Globus pallidus (tissue), 1 donor: ENCODE results near the gene PRR19.
"Not testable (repeated sequence)": the region's sequence is repeated elsewhere in the genome, so short reads cannot be mapped to it uniquely, and the experiment has no call there.

Experiments
- DNase-seq: peaks from one replicate; pipeline ENCODE4 v3.0.0-alpha.2; 2015; ENCODE audit warnings: low spot score

PRR19 gene

DNA sequence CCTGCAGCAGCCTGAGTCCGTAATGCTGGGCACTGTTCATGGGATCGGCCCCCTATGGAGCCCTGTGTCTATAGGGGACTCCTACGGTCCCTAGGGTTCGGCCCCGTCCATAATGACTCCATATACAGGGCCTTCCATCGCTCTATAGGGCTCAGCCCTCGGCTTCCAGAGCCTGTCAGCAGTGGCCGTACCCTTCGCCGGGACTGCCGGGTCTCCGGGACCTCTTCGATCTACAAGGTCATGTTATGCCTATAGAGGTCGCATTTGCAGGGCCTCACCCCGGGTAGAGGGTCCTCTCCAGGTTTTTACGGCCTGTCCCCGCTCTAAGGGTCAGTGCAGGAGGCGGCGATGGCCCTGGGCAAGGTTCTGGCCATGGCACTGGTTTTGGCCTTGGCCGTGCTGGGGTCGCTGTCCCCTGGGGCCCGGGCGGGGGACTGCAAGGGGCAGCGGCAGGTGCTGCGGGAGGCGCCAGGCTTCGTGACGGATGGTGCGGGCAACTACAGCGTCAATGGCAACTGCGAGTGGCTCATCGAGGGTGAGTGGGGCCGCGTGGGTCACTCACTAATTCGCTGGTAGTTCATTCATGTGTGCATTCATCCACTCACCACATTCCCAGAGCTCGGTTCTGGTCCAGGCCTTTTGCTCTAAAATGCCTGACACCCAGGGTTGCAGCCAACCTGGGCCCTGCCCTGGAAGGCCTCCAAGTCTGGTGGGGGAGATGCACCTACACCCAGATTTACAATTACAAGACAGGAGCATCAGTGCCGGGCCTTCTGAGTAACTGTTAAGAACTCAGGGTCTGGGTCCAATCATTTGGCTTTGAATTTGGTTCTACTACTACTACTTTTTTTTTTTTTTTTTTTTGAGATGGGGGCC lies 24.2 kb downstream of the PRR19 start:
- no peak for DNase-seq

DNA sequence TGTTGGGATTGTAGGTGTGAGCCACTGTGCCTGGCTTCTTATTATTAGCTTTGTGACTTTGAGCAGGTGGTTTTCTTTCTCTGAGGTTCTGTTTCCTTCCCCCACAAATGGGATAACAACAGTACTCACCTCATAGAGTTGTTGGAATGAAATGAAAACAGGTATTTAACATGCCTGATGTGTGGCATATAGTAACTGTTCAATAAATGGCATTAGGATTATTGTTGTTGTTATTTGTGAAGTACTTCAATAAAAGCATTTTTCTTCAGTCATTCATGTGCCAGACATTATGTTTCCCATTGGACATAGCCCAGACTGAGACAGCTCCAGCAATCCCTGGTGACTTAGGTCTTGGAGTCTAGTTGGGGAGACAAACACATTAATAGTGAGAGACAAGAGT lies 25.0 kb downstream of the PRR19 start:
- no peak for DNase-seq

DNA sequence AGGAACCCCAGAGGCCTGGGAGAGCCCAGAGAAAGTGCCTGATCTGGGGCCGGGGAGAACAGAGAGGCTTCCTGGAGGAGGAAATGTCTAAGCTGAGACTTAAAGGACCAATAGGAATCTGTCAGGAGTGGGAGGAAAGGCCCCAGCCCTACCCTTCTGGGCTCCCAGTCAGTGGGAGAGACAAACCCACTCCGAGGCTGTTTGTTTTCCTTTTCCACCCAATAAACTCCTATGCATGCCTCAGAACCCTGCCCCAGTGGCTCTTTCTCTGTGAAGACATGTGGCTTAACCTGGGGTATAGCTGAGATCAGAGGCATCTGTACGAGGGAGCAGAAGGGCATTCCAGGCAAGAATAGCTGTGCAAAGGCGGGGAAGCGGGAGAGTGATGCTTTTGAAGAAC lies 25.4 kb downstream of the PRR19 start:
- DNase-seq: no peak

DNA sequence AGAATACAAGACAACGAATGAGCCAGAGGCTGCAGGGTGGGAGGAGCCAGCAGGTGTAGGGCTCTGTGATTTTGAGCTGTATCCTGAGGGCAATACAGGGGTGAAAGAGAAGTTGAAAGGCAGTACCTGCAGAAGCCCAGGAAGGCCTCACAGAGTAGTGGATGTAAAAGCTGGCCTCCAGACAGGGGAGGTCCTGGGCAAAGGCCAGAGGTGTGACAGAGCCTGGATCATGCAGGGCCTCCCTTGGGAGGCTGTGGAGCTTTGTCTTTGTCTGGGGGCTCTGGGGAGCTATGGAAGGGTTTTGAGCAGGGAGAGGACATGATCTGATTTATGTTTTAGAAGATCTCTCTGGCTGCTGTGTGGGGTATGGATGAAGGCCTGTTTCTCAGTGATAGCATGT lies 26.2 kb downstream of the PRR19 start:
- DNase-seq: no peak

DNA sequence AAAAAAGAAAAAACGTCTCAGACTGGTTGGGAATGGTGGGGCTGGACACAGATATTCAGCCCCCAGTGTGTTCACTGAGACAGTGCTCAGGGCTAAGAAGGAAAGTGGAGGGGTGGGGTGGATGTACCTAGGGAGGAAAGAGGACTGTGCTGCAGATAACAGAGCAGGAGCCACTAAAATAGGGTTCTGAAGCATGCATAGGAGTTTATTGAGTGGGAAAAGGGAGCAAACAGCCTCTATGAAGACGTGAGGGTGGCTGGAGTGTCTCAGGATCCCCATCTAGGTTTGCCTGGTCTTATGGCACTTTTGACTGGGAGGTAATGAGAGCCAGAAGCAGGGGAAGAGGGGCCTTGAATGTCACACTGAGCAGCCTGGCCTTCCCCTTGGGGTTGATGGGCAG lies 26.9 kb downstream of the PRR19 start:
- DNase-seq: no peak

DNA sequence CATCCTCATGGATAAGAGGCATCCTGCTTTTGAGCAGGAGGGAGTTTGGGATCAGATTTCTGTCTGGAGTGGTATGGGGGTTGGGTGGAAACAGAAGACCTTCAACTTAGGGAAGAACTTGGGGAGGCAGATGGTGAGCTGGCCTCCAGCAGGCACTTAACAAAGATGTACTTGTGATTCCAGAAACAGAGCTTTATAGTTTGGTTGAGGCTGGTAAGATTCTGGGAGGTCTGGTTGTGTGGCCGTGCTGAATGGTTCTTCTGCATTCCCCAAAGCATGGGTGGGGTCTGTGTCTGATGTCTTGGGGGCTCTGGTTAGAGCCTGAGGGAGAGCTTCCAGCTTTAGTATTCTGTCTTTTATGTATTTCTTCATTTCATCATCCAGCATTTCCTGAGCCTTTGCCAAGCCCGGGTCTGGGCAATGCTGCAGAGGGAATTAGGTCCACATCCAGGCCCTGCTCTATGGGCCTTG lies 28.3 kb downstream of the PRR19 start:
- DNase-seq: no peak

DNA sequence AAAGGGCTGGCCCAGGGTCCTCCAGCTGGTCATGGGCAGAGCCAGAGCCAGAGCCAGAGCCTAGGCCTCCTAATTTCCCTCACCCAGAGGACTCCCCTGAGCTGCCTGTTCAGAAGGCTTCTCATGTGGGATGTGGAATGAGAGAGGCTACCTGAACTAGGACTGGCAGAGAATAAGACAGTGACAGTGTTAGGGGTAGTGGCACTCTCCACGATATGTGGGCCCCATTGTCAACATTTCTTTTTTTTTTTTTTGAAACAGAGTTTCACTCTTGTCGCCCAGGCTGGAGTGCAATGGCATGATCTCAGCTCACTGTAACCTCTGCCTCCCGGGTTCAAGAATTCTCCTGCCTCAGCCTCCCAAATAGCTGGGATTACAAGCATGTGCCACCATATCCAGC lies 29.4 kb downstream of the PRR19 start:
- DNase-seq: not testable (repeated sequence)

DNA sequence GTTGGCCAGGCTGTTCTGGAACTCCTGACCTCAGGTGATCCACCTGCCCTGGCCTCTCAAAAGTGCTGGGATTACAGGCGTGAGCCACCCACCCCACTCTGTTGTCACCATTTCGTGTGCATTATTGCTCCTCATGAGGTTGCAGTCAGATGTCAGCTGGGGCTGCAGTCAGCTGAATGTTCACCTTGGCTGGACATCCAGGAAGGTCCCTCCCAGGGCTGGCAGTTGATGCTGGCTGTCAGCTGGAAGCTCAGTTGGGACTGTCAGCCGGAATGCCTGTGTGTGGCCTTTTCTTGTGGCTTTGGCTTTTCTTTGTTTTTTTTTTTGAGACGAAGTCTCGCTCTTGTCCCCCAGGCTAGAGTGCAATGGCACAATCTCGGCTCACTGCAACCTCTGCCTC lies 30.1 kb downstream of the PRR19 start:
- no peak for DNase-seq

DNA sequence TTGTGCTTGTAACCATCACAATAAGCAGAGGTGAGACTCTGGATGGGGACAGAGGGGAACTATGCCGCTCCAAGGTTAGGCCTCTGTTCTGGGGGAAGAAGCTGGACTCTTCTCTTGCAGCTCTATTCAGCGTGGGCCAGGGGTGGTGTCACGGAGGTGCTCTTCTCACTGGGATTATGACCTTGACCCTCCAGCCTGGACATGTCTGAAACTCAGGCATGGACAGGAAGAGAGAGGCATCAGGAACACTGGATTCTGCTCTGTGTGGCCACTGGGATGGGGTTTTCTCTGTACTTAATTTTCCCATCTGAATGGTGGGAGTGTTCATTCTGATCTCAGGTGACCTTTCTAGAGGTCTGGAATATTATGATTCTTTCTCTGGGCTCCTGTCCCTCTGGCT lies 31.1 kb downstream of the PRR19 start:
- DNase-seq: no peak

DNA sequence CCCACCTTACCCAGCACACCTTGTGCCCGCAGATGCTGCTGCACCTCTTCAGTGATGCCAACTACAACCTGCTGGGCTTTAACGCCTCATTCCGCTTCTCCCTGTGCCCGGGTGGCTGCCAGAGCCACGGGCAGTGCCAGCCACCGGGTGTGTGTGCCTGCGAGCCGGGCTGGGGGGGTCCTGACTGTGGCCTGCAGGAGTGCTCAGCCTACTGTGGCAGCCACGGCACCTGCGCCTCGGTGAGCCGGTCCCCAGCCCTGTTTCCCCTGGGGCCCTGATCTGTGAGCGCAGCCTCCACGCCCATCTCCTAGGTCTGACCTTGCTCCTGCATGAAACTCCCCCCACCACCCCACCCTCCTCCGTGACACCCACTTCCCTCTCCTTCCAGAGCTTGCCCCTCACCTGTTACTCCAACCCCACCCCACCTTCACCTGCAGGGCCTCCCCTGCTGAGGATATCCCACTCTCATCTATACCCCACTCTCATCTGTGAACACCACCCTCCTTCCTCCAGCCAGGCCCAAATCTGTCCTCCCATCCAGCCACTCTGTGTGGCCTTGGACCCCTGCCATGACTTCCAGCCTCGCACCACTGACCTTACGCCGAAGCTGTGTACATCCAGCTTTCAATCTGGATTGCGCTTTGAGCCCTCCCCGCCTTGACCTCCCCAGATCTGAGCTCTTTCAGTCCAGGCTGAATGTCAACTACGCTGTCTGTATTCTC lies 32.2 kb downstream of the PRR19 start:
- DNase-seq: no peak

DNA sequence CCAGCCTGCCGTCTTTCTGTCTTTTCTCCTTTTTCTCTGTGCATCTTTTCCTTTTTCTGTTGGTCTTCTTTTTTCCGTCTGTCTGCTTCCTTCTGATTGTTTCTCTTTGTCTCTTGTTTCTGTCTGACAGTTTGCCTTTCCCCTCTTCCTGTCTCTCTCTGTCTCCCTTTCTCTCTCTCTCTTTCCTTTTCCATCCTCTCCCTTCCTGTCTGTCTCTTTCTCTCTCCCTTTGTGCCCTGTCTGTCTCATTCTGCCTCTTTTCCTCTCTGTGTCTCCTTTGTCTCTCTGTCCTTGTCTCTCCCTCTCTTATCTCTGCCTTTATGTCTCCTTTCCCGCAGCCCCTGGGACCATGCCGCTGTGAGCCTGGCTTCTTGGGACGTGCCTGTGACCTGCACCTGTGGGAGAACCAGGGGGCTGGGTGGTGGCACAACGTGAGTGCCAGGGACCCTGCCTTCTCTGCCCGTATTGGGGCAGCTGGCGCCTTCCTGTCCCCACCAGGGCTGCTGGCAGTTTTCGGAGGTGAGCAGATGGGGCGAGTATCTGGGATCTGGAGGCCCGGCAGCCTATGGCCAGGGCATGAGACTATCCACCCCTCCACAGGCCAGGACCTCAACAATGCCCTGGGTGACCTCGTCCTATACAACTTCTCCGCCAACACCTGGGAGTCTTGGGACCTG lies 32.9 kb downstream of the PRR19 start:
- no peak for DNase-seq

DNA sequence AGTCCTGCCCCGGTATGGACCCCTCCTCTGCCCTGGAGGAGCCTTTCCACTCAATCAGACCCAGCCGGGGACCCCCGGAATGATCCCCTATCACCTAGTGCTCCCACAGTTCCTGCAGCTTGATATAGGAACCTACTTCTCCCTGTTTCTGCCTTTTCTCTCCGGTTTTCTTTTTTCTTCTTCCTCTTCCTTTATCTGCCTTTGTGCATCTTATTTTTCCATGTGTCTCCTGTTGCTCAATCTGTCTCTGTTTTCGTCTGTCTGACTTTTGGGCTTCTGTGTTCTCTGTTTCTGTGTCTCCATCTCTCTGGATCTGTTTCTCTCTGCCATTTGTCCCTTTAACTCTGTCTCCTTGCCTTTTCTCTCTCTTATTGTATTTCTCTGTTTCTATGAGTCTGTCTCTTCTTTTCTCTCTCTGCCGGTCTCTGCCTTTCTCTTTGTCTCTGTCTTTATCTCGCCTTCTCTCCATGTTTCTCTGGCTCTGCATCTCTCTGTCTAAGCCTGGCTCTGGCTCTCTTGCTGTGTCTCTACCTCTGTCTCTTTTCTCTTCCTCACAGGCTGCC lies 33.5 kb downstream of the PRR19 start:
- DNase-seq: no peak

DNA sequence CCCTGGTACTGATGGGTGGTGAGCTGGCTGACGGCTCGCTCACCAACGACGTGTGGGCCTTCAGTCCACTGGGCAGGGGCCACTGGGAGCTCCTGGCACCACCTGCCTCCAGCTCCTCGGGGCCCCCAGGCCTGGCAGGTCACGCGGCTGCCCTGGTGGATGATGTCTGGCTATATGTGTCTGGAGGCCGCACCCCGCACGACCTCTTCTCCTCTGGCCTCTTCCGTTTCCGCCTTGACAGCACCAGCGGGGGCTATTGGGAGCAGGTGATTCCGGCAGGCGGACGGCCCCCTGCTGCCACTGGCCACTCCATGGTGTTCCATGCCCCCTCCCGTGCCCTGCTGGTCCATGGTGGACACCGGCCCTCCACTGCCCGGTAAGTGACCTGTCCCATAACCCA lies 34.0 kb downstream of the PRR19 start:
- no peak for DNase-seq

DNA sequence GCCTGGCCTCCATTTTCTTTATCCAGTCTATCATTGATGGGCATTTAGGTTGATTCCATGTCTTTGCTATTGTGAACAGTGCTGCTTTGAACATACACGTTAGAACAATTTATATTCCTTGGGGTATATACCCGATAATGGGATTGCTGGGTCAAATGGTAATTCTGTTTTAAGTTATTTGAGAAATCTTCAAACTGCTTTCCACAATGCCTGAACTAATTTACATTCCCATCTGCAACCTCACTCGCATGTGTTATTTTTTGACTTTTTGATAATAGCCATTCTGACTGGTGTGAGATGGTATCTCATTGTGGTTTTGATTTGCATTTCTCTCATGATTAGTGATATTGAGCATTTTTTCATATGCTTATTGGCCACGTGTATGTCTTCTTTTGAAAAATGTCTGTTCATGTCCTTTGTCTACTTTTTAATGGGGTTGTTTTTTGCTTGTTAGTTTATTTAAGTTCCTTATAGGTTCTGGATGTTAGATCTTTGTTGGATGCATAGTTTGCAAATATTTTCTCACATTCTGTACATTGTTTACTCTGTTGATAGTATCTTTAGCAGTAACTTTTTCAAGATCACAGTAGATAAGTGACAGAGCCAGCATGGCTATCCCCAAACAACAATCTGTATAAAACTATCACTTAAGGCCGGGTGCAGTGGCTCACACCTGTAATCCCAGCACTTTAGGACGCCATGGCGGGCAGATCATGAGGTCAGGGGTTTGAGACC lies 37.4 kb downstream of the PRR19 start:
- not testable (repeated sequence) for DNase-seq

DNA sequence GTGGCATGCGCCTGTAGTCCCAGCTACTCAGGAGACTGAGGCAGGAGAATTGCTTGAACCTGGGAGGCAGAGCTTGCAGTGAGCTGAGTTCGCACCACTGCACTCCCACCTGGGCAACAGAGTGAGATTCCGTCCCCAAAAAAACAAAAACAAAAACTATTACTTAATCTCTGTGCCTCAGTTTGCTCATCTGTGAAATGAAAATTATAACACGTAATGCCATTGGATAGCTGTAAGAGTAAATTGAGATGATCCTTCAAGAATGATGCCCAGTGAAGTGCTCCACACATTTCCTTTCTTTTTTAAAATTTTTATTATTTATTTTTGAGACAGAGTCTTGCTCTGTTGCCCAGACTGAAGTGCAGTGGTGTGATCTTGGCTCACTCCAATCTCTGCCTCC lies 38.0 kb downstream of the PRR19 start:
- not testable (repeated sequence) for DNase-seq

DNA sequence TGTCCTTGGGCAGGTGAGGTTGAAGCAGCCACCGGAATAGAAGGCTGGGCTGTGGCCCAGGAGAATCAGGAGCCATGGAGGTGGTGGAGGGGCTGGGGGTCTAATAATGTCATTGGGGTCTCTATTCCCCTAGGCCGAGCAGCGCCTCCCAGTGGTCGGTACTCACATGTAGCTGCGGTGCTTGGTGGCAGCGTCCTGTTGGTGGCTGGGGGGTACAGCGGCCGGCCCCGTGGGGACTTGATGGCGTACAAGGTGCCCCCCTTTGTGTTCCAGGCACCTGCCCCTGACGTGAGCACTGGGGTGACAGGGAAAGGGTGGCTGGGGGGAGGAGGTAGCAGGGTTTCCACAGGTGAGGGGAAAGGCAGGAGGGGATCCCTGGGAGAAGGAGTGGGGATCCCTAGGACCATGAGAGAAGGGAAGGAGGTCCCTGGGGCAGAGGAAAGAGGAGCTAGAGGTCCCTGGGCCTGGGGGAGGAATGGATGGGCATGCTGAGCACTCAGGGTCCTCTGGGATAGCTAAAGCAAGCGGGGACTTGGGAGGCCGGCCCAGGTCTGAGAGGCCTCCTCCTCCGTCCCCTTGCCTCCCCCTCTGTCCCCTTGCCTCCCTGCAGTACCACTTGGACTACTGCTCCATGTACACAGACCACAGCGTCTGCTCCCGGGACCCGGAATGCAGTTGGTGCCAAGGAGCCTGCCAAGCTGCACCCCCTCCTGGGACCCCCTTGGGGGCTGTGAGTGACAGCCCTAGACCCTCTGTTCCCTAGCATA lies 41.6 kb downstream of the PRR19 start:
- no peak for DNase-seq

DNA sequence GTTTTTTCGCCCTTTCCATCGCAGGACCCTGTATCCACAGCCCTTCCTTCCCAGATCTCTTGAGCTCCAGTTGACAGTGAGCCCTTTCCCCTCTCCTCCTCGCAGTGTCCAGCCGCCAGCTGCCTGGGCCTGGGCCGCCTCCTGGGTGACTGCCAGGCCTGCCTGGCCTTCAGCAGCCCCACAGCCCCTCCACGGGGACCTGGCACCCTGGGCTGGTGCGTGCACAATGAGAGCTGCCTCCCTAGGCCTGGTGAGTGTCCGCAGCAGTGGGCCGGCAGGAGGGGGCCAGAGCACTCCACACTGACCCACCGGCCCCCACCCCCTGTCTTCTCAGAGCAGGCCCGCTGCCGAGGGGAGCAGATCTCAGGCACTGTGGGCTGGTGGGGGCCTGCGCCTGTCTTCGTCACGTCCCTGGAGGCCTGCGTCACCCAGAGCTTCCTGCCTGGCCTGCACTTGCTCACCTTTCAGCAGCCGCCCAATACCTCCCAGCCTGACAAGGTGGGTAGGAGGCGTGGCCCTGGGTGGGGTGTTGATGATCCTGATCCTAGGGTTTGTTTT lies 42.5 kb downstream of the PRR19 start:
- DNase-seq: no peak

DNA sequence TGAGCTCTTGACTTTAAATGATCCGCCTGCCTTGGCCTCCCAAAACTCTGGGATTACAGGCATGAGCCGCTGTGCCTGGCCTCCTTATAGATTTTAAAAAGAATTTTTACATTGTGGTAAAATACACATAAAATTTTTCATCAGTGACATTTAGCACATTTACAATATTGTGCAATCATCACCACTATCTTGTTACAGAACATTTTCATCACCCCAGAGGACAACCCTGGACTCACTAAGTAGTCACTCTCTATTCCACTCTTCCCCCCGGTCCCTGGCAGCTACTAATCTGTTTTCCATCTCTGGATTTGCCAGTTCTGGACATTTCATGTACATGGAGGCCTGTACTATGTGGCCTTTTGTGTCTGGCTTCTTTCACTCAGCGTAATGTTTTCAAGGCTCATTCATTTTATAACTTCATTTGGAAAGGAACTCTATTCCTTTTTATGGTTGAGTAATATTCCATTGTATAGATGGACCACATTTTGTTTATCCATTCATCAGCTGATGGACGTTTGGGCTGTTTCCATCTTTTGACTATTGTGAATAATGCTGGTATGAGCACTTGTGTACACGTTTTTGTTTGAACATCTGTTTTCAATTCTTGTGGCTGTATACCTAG lies 43.4 kb downstream of the PRR19 start:
- no peak for DNase-seq

DNA sequence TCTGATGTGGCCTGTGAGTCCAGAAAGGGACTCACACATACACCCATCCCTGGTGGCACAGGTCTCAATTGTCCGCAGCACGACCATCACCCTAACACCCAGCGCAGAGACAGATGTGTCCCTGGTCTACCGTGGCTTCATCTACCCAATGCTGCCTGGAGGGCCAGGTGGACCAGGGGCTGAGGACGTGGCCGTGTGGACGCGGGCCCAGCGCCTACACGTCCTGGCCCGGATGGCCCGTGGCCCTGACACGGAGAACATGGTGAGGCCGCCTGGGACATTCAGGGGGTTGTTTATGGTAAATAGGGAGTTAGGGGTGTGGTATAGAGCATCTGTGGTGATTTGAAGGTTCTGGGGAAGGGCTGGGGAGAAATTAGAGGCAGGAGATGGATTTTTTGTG lies 46.3 kb downstream of the PRR19 start:
- no peak for DNase-seq
